PC-3 (cell line): ENCODE data around the gene THRB. TPM values are rescaled to one million over a fixed set of nuclear protein-coding genes. Genes with fewer than 3 reads are reported as not detected.
"Not testable (repeated sequence)": the region's sequence is repeated elsewhere in the genome, so short reads cannot be mapped to it uniquely, and the experiment has no call there.

ENCODE experiments used
- ATAC-seq: fragments of 200-7000 bp; cut with Tn5 transposase; 2 replicates; pipeline ENCODE4 v1.9.1; 2020; ENCODE audit warnings: mild to moderate bottlenecking, moderate library complexity
- BruUV-seq: library from RNA; stranded (reverse); fragments of 400-500 nt; replicated peaks from 2 replicates; lab custom pipeline; 2021; lab: Mats Ljungman, UMichigan
- CTCF ChIA-PET: fragments of 300-600 bp; sonication (Branson Sonifier 250); formaldehyde crosslinking; loops from one replicate; lab custom pipeline; 2022; ENCODE audit warnings: antibody characterized with exemption; lab: Charles Lee
- POLR2A ChIA-PET: fragments of 300-600 bp; sonication (Branson Sonifier 250); formaldehyde crosslinking; loops from one replicate; lab custom pipeline; 2022; ENCODE audit warnings: antibody characterized with exemption; ENCODE audit not compliant: unreplicated experiment; lab: Charles Lee
- DNase-seq: peaks from one replicate; pipeline ENCODE4 v3.0.0-alpha.2; 2015
- H2AFZ ChIP-seq: fragments of 300-600 bp; sonication (generic); 2 replicates; pipeline ENCODE4 v1.6.0; 2016; ENCODE audit warnings: antibody characterized with exemption, low read length
- H3F3A ChIP-seq: fragments of 300-600 bp; sonication (generic); one replicate; pipeline ENCODE4 v1.6.0; 2017; ENCODE audit warnings: antibody characterized with exemption, low read length, control low read depth, mild to moderate bottlenecking; ENCODE audit not compliant: unreplicated experiment
- H3K27ac ChIP-seq: fragments of 300-600 bp; sonication (generic); 2 replicates; pipeline ENCODE4 v1.5.1; 2016; ENCODE audit warnings: mild to moderate bottlenecking, low read length
- H3K27me3 ChIP-seq: fragments of 300-600 bp; sonication (generic); 2 replicates; pipeline ENCODE4 v1.6.1; 2016; ENCODE audit warnings: low read length, mixed read lengths
- H3K36me3 ChIP-seq: fragments of 300-600 bp; sonication (generic); 2 replicates; pipeline ENCODE4 v1.6.1; 2016; ENCODE audit warnings: low read depth, mixed run types, low read length, mixed read lengths
- H3K4me1 ChIP-seq: fragments of 300-600 bp; sonication (generic); 2 replicates; pipeline ENCODE4 v1.5.1; 2016; ENCODE audit warnings: low read length; ENCODE audit not compliant: insufficient read depth
- H3K4me2 ChIP-seq: fragments of 300-600 bp; sonication (generic); 2 replicates; pipeline ENCODE4 v1.6.0; 2016; ENCODE audit warnings: low read length
- H3K4me3 ChIP-seq: fragments of 300-600 bp; sonication (generic); 2 replicates; pipeline ENCODE4 v1.5.1; 2016; ENCODE audit warnings: mild to moderate bottlenecking, low read length, mixed read lengths
- H3K79me2 ChIP-seq: fragments of 300-600 bp; sonication (generic); 2 replicates; pipeline ENCODE4 v1.6.1; 2017; ENCODE audit warnings: low read length, mixed read lengths
- H3K9ac ChIP-seq: fragments of 300-600 bp; sonication (generic); 2 replicates; pipeline ENCODE4 v1.6.0; 2016; ENCODE audit warnings: mild to moderate bottlenecking, low read length
- H3K9me2 ChIP-seq: fragments of 300-600 bp; sonication (generic); replicated peaks from 2 replicates; pipeline ENCODE4 v1.6.1; 2016; ENCODE audit warnings: mixed run types, low read length, mixed read lengths
- H3K9me3 ChIP-seq: fragments of 300-600 bp; sonication (generic); 2 replicates; pipeline ENCODE4 v1.6.1; 2016; ENCODE audit warnings: low read length, mixed read lengths
- H4K20me1 ChIP-seq: fragments of 300-600 bp; sonication (generic); 2 replicates; pipeline ENCODE4 v1.6.1; 2016; ENCODE audit warnings: low read length, mixed read lengths
- CTCF ChIP-seq: fragments of 300-600 bp; sonication (generic); conservative IDR thresholded peaks from 2 replicates; pipeline ENCODE4 v1.5.1; 2017; ENCODE audit warnings: antibody characterized with exemption, low read depth, mild to moderate bottlenecking, low read length
- EZH2 ChIP-seq: fragments of 300-600 bp; sonication (generic); IDR thresholded peaks from one replicate; pipeline ENCODE4 v1.6.1; 2017; ENCODE audit warnings: antibody characterized with exemption, mild to moderate bottlenecking, low read length; ENCODE audit not compliant: unreplicated experiment
- EZH2phosphoT487 ChIP-seq: fragments of 300-600 bp; sonication (generic); IDR thresholded peaks from 2 replicates; pipeline ENCODE4 v1.6.1; 2018; ENCODE audit warnings: mild to moderate bottlenecking, antibody characterized with exemption, low read length, borderline replicate concordance
- intact Hi-C: fragments of 100-400 bp; cut with micrococcal nuclease; formaldehyde crosslinking; loops from 2 replicates; pipeline ENCODE4 v1.9.0; 2023
- total RNA-seq: library from RNA; depleted of rRNA; stranded (reverse); fragments of >200 nt; gene quantifications from 2 replicates; pipeline ENCODE4 v1.2.3, GENCODE V29; 2014

Gene THRB
- total RNA-seq, 1 experiment from 2014 or later, result 9.7 TPM

GRCh38 chr3:24428481-24428880 lies 66.2 kb downstream of the THRB start:
- no peak overlapping the region for H3K4me2 ChIP-seq
- no peaks in the 10 kb centered on the region for H3K9me2 ChIP-seq
- no peak overlapping the region for H3K27ac ChIP-seq
- H3K9ac ChIP-seq, result no peak overlapping the region
- ATAC-seq (no peak), DNase-seq (no peak)
- TF ChIP-seq CTCF (no peak), EZH2 (no peak), EZH2phosphoT487 (no peak)
- no peaks in the 10 kb centered on the region for H3K9me3 ChIP-seq
- no peaks in the 10 kb centered on the region for H3K79me2 ChIP-seq
- POLR2A ChIA-PET, result no interaction called here
- BruUV-seq, result no TSS peak
- CTCF ChIA-PET, result no interaction called here
- no peaks in the 10 kb centered on the region for H3K36me3 ChIP-seq
- no peaks in the 10 kb centered on the region for H3K4me1 ChIP-seq
- intact Hi-C loops, result loop anchor here (10.0 kb wide), 1 partner anchor 274 kb away; no protein-coding TSS in a partner anchor
- no peaks in the 10 kb centered on the region for H3F3A ChIP-seq
- no peaks in the 10 kb centered on the region for H3K27me3 ChIP-seq
- no peaks in the 10 kb centered on the region for H4K20me1 ChIP-seq
- no peak overlapping the region for H3K4me3 ChIP-seq
- no peak overlapping the region for H2AFZ ChIP-seq

- BruUV-seq, result no TSS peak
- POLR2A ChIA-PET, result no interaction called here
- no peak for ATAC-seq
- TF ChIP-seq CTCF (no peak), EZH2 (no peak), EZH2phosphoT487 (no peak)
- no peak overlapping the region for H3K4me2 ChIP-seq
- H3F3A ChIP-seq, result no peaks in the 10 kb centered on the region
- CTCF ChIA-PET, result no interaction called here
- H3K27me3 ChIP-seq, result no peaks in the 10 kb centered on the region
- DNase-seq, result no peak
- H3K9me2 ChIP-seq, result no peaks in the 10 kb centered on the region
- H3K36me3 ChIP-seq, result no peaks in the 10 kb centered on the region
- H3K79me2 ChIP-seq, result no peaks in the 10 kb centered on the region
- no peak overlapping the region for H3K4me3 ChIP-seq
- no peaks in the 10 kb centered on the region for H4K20me1 ChIP-seq
- no peak overlapping the region for H3K9ac ChIP-seq
- H3K9me3 ChIP-seq, result no peaks in the 10 kb centered on the region
- H2AFZ ChIP-seq, result no peak overlapping the region
- no peak overlapping the region for H3K27ac ChIP-seq
- H3K4me1 ChIP-seq, result no peaks in the 10 kb centered on the region
- intact Hi-C loops, result loop anchor here (10.0 kb wide), 1 partner anchor 272 kb away; no protein-coding TSS in a partner anchor
Measured at GRCh38 chr3:24426896-24427295, 67.8 kb downstream of the THRB start.

- intact Hi-C loops, result loop anchor here (10.0 kb wide), 1 partner anchor 266 kb away; no protein-coding TSS in a partner anchor
- H3K9ac ChIP-seq, H3K4me1 ChIP-seq, CTCF ChIA-PET, POLR2A ChIA-PET, H3K9me3 ChIP-seq, DNase-seq, H3K4me2 ChIP-seq, H3K79me2 ChIP-seq, H3K4me3 ChIP-seq, H3K36me3 ChIP-seq, H3K9me2 ChIP-seq, H3K27ac ChIP-seq, H2AFZ ChIP-seq, ATAC-seq, H3K27me3 ChIP-seq, H4K20me1 ChIP-seq, H3F3A ChIP-seq, BruUV-seq: not testable (repeated sequence)
Measured at GRCh38 chr3:24420829-24421228, 73.8 kb downstream of the THRB start.
